HEK293 (cell line): ENCODE data around the gene EXOC2.

Experiments
- CTCF ChIA-PET: fragments of 350-600 bp; formaldehyde crosslinking; extraction: SDS; loops from one replicate; lab custom pipeline; 2021; ENCODE audit warnings: antibody characterized with exemption; lab: Yijun Ruan, JAX
- POLR2A ChIA-PET: fragments of 300-600 bp; formaldehyde crosslinking; extraction: SDS; loops from one replicate; lab custom pipeline; 2020; ENCODE audit warnings: antibody characterized with exemption, inconsistent platforms; lab: Yijun Ruan, JAX
- H3K27ac ChIP-seq: fragments of 200-500 bp; sonication (Bioruptor generic); 2 replicates; pipeline ENCODE4 v1.5.1; 2014; ENCODE audit warnings: low read depth, low read length, control low read depth, inconsistent platforms; ENCODE audit errors: extremely low read depth
- H3K36me3 ChIP-seq, 2 experiments: fragments of 200-500 bp in 1 of 2; sonication (Bioruptor generic) in 1 of 2; 1 replicate in 1 of 2; 2 replicates in 1 of 2; pipeline ENCODE4 v1.5.1; 2014 to 2017; ENCODE audit warnings: inconsistent platforms in 2 of 2, low read length in 2 of 2; ENCODE audit not compliant: control insufficient read depth in 2 of 2, insufficient read depth in 1 of 2
- H3K4me1 ChIP-seq: fragments of 200-500 bp; sonication (Bioruptor generic); 2 replicates; pipeline ENCODE4 v1.5.1; 2014; ENCODE audit warnings: mild to moderate bottlenecking, low read length, inconsistent platforms; ENCODE audit not compliant: control insufficient read depth, insufficient read depth
- H3K4me3 ChIP-seq: 2 replicates; pipeline ENCODE4 v1.5.1; 2011; ENCODE audit warnings: low read depth, mild to moderate bottlenecking, control low read depth, low read length, moderate library complexity
- H3K9me3 ChIP-seq: fragments of 200-500 bp; sonication (Bioruptor generic); 2 replicates; pipeline ENCODE4 v1.5.1; 2014; ENCODE audit warnings: low read depth, low read length, inconsistent platforms; ENCODE audit not compliant: control insufficient read depth, insufficient read depth
- GLIS2 ChIP-seq: fragments of 450-650 bp; formaldehyde crosslinking; IDR thresholded peaks from 2 replicates; pipeline ENCODE4 v1.5.1; 2016; ENCODE audit warnings: missing biosample characterization, missing genetic modification characterization
- KLF9 ChIP-seq: fragments of 450-650 bp; formaldehyde crosslinking; IDR thresholded peaks from 2 replicates; pipeline ENCODE4 v1.5.1; 2016; ENCODE audit warnings: missing biosample characterization, missing genetic modification characterization, low read depth
- SP3 ChIP-seq: fragments of 450-650 bp; formaldehyde crosslinking; IDR thresholded peaks from 2 replicates; pipeline ENCODE4 v1.5.1; 2016; ENCODE audit warnings: missing biosample characterization, missing genetic modification characterization
- ZNF157 ChIP-seq: fragments of 450-650 bp; formaldehyde crosslinking; IDR thresholded peaks from 2 replicates; pipeline ENCODE4 v1.5.1; 2016; ENCODE audit warnings: missing biosample characterization, missing genetic modification characterization
- ZNF175 ChIP-seq: fragments of 450-650 bp; formaldehyde crosslinking; IDR thresholded peaks from 2 replicates; pipeline ENCODE4 v1.5.1; 2016; ENCODE audit warnings: missing biosample characterization, missing genetic modification characterization
- ZNF19 ChIP-seq: fragments of 450-650 bp; formaldehyde crosslinking; IDR thresholded peaks from 2 replicates; pipeline ENCODE4; 2016; ENCODE audit warnings: missing biosample characterization, missing genetic modification characterization, low read depth
- ZNF23 ChIP-seq: fragments of 450-650 bp; formaldehyde crosslinking; IDR thresholded peaks from 2 replicates; pipeline ENCODE4 v1.5.1; 2016; ENCODE audit warnings: missing biosample characterization, missing genetic modification characterization, borderline replicate concordance
- ZNF555 ChIP-seq: fragments of 450-650 bp; formaldehyde crosslinking; conservative IDR thresholded peaks from 2 replicates; pipeline ENCODE4 v1.5.1; 2017; ENCODE audit warnings: missing biosample characterization, mild to moderate bottlenecking, missing genetic modification characterization, inconsistent platforms
- ZNF701 ChIP-seq: fragments of 450-650 bp; formaldehyde crosslinking; IDR thresholded peaks from 2 replicates; pipeline ENCODE4 v1.5.1; 2016; ENCODE audit warnings: missing biosample characterization, missing genetic modification characterization
- ZNF768 ChIP-seq: fragments of 450-650 bp; formaldehyde crosslinking; IDR thresholded peaks from 2 replicates; pipeline ENCODE4 v1.5.1; 2018; ENCODE audit warnings: missing biosample characterization, mild to moderate bottlenecking, missing genetic modification characterization
- ZSCAN23 ChIP-seq: fragments of 450-650 bp; formaldehyde crosslinking; IDR thresholded peaks from 2 replicates; pipeline ENCODE4 v1.5.1; 2016; ENCODE audit warnings: missing biosample characterization, missing genetic modification characterization
- TF ChIP-seq, protein P1 (sequence below): fragments of 450-650 bp; formaldehyde crosslinking; IDR thresholded peaks from 2 replicates; pipeline ENCODE4 v1.5.0; 2017; ENCODE audit warnings: missing biosample characterization, missing genetic modification characterization, borderline replicate concordance
- TF ChIP-seq, protein P2 (sequence below): fragments of 450-650 bp; formaldehyde crosslinking; IDR thresholded peaks from 2 replicates; pipeline ENCODE4 v1.5.1; 2016; ENCODE audit warnings: missing biosample characterization, missing genetic modification characterization
- TF ChIP-seq, protein P3 (sequence below): fragments of 450-650 bp; formaldehyde crosslinking; conservative IDR thresholded peaks from 2 replicates; pipeline ENCODE4 v1.5.1; 2016; ENCODE audit warnings: low read depth, missing biosample characterization, missing genetic modification characterization
- TF ChIP-seq, protein P4 (sequence below): fragments of 450-650 bp; formaldehyde crosslinking; IDR thresholded peaks from 2 replicates; pipeline ENCODE4 v1.5.1; 2016; ENCODE audit warnings: missing biosample characterization, missing genetic modification characterization

The EXOC2 gene

DNA sequence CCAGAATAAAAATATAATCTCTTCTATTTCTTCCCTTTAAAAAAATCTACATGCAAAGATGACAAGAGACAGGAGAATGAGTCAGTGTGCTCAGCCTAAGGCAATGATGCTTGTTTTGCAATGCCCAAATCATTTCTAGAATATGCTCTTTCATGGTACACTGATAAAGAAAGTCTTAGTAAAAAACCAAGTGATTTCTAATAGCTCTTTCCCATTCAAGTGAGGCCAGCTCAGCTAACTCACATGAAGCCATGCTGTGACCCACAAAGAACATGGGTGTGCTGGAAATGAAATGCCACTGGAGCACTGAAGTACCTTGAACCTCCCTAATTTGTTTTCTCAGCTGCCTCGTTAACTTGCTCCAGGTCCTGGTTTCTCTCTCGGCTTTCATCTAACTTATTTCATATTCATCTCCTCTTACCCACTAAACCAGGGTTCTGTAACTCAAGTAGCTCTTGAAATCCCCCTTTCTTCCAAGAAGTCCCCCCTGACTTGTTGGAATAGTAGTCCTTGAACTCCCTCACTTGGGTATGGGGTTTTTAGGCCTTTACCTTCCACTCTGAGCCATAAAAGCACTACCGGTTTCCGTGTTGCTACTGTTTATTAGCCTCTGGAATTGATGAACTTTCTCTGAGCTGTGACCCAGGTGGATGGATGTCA lies 208.7 kb downstream of the EXOC2 start:
- Histone ChIP-seq H3K27ac (no peak overlapping the region), H3K9me3 (0 out of 2 replicates have a peak, but pooled peaks cover 3% of the 10 kb centered on the region), H3K36me3 (peaks cover 0 to 34% of the 10 kb centered on the region in 2 experiments; a peak in 1 of 3 replicates), H3K4me1 (no peaks in the 10 kb centered on the region), H3K4me3 (no peak overlapping the region)
- ChIA-PET POLR2A (no interaction called here), CTCF (interaction anchor here (0.6 kb wide), 1 partner anchor 33 kb away, joined by 4 read pairs; no protein-coding TSS in a partner anchor)
- TF ChIP-seq ZNF19, result no peak
- TF ChIP-seq ZNF701 (tag by site-specific recombination), result no peak
- TF ChIP-seq, protein P1, sequence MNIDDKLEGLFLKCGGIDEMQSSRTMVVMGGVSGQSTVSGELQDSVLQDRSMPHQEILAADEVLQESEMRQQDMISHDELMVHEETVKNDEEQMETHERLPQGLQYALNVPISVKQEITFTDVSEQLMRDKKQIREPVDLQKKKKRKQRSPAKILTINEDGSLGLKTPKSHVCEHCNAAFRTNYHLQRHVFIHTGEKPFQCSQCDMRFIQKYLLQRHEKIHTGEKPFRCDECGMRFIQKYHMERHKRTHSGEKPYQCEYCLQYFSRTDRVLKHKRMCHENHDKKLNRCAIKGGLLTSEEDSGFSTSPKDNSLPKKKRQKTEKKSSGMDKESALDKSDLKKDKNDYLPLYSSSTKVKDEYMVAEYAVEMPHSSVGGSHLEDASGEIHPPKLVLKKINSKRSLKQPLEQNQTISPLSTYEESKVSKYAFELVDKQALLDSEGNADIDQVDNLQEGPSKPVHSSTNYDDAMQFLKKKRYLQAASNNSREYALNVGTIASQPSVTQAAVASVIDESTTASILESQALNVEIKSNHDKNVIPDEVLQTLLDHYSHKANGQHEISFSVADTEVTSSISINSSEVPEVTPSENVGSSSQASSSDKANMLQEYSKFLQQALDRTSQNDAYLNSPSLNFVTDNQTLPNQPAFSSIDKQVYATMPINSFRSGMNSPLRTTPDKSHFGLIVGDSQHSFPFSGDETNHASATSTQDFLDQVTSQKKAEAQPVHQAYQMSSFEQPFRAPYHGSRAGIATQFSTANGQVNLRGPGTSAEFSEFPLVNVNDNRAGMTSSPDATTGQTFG (tag by site-specific recombination), result no peak
- TF ChIP-seq ZNF768 (tag by site-specific recombination), result no peak
- TF ChIP-seq GLIS2 (tag by site-specific recombination), result no peak
- no peak for TF ChIP-seq ZNF23 (tag by site-specific recombination)
- TF ChIP-seq, protein P2, sequence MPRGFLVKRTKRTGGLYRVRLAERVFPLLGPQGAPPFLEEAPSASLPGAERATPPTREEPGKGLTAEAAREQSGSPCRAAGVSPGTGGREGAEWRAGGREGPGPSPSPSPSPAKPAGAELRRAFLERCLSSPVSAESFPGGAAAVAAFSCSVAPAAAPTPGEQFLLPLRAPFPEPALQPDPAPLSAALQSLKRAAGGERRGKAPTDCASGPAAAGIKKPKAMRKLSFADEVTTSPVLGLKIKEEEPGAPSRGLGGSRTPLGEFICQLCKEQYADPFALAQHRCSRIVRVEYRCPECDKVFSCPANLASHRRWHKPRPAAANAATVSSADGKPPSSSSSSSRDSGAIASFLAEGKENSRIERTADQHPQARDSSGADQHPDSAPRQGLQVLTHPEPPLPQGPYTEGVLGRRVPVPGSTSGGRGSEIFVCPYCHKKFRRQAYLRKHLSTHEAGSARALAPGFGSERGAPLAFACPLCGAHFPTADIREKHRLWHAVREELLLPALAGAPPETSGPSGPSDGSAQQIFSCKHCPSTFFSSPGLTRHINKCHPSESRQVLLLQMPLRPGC (tag by site-specific recombination), result no peak
- TF ChIP-seq, protein P3, sequence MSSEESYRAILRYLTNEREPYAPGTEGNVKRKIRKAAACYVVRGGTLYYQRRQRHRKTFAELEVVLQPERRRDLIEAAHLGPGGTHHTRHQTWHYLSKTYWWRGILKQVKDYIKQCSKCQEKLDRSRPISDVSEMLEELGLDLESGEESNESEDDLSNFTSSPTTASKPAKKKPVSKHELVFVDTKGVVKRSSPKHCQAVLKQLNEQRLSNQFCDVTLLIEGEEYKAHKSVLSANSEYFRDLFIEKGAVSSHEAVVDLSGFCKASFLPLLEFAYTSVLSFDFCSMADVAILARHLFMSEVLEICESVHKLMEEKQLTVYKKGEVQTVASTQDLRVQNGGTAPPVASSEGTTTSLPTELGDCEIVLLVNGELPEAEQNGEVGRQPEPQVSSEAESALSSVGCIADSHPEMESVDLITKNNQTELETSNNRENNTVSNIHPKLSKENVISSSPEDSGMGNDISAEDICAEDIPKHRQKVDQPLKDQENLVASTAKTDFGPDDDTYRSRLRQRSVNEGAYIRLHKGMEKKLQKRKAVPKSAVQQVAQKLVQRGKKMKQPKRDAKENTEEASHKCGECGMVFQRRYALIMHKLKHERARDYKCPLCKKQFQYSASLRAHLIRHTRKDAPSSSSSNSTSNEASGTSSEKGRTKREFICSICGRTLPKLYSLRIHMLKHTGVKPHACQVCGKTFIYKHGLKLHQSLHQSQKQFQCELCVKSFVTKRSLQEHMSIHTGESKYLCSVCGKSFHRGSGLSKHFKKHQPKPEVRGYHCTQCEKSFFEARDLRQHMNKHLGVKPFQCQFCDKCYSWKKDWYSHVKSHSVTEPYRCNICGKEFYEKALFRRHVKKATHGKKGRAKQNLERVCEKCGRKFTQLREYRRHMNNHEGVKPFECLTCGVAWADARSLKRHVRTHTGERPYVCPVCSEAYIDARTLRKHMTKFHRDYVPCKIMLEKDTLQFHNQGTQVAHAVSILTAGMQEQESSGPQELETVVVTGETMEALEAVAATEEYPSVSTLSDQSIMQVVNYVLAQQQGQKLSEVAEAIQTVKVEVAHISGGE, result no peak
- no peak for TF ChIP-seq KLF9 (tag by site-specific recombination)

DNA sequence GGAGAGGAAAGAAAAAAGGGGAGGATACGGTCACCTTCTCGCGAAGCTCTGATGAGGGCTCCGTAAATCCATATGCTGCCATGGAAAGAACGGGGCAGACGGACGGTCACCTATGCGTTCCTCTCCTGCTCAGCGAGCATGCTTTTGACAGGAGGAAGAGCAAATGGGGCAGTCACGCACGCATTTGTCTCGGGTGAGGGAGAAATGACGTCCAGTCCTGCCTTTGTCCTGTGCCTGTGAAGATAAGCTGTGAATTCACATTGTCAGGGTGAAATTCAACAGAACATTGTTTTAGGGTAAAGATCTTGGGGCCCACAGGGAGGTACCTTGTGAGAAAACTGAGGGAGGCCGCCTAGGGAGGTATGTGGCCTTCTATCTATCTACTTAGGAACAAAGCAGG lies 217.6 kb downstream of the EXOC2 start:
- Histone ChIP-seq H3K9me3 (no peaks in the 10 kb centered on the region), H3K4me1 (no peaks in the 10 kb centered on the region), H3K36me3 (no peaks in the 10 kb centered on the region), H3K27ac (no peak overlapping the region)
- POLR2A ChIA-PET, result no interaction called here
- TF ChIP-seq, protein P4, sequence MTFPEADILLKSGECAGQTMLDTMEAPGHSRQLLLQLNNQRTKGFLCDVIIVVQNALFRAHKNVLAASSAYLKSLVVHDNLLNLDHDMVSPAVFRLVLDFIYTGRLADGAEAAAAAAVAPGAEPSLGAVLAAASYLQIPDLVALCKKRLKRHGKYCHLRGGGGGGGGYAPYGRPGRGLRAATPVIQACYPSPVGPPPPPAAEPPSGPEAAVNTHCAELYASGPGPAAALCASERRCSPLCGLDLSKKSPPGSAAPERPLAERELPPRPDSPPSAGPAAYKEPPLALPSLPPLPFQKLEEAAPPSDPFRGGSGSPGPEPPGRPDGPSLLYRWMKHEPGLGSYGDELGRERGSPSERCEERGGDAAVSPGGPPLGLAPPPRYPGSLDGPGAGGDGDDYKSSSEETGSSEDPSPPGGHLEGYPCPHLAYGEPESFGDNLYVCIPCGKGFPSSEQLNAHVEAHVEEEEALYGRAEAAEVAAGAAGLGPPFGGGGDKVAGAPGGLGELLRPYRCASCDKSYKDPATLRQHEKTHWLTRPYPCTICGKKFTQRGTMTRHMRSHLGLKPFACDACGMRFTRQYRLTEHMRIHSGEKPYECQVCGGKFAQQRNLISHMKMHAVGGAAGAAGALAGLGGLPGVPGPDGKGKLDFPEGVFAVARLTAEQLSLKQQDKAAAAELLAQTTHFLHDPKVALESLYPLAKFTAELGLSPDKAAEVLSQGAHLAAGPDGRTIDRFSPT (tag by site-specific recombination), result no peak
- TF ChIP-seq ZSCAN23 (tag by site-specific recombination) (no peak), ZNF175 (no peak), SP3 (tag by site-specific recombination) (no peak), ZNF555 (tag by site-specific recombination) (no peak), ZNF157 (no peak)
- TF ChIP-seq, all 188 proteins: peak for 0
- CTCF ChIA-PET, result interaction anchor here (0.6 kb wide), 1 partner anchor 15 kb away, joined by 3 read pairs; no protein-coding TSS in a partner anchor
- no peak overlapping the region for H3K4me3 ChIP-seq
